Endometrial microvascular endothelial cells (primary cell): Measurements from ENCODE around the gene RDX. TPM values are rescaled to one million over a fixed set of nuclear protein-coding genes. Genes with fewer than 3 reads are reported as not detected.
"Not testable (repeated sequence)": the region's sequence is repeated elsewhere in the genome, so short reads cannot be mapped to it uniquely, and the experiment has no call there.

Experiments
- in situ Hi-C: cut with HindIII; loops from 2 replicates; pipeline ENCODE4 v1.10.0; 2017; ENCODE audit warnings: low sequenced_read_pairs, low pct_unique_long_range_greater_than_20kb; ENCODE audit errors: inconsistent ontology term
- total RNA-seq: library from RNA; depleted of rRNA; stranded (reverse); fragments of >200 nt; gene quantifications from one replicate; pipeline ENCODE4 v1.2.3, GENCODE V29; 2015; ENCODE audit errors: inconsistent ontology term

RDX gene
- total RNA-seq, 1 donor from 2014 or later: 63.9 TPM

DNA sequence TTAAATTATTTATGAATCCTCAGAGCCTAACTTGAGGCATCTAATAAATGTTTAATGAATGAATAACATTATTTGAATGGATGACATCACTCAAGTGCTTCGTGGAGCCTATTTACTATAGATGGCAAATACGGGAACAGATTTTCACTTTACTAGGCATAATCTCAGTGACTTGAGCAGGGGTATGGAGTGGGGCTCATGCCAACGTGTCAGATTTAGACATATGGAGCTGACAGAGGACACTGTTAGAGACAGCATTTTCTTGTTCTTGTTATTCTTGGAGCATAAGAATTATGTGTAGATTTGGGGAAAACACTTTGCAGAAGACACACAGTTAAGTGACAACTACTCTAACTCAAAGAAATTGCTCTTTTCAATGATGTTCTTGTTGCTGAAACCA is 78.5 kb downstream of the RDX start:
- in situ Hi-C loops: no loop called here

DNA sequence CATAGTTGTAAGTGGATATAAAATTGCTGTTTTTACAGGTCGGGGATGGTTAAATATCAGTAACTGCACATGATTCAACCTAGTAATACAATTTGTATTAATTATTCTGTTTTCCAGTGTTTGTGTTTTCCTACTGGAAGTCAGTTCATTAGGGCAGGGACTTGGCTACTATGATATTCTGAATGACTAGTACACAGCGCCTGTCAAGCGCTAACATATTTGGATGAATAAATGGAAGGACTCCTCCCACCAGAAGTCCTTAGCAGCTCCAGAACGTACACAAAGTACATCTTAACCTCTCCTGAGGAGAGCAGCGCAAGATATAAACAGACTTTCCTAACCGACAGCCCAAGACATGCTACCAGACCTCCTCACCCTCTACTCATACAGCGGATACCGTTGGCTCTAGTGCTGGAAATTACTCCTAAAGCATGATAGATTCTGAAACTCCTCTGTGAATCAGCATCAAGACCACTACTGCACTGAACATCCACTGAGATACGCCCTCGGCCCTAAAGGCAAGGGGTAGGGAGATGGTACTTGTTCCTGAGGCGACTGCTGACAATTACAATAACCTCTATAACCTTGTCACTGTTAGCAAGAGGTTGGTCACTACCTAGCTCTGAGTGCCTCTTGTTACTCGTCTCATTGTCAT is 79.1 kb downstream of the RDX start:
- in situ Hi-C loops: no loop called here

DNA sequence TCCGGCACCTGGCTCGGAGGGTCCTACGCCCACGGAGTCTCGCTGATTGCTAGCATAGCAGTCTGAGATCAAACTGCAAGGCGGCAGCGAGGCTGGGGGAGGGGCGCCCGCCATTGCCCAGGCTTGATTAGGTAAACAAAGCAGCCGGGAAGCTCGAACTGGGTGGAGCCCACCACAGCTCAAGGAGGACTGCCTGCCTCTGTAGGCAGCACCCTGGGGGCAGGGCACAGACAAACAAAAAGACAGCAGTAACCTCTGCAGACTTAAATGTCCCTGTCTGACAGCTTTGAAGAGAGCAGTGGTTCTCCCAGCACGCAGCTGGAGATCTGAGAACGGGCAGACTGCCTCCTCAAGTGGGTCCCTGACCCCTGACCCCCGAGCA is 87.1 kb downstream of the RDX start:
- in situ Hi-C loops: not testable (repeated sequence)

DNA sequence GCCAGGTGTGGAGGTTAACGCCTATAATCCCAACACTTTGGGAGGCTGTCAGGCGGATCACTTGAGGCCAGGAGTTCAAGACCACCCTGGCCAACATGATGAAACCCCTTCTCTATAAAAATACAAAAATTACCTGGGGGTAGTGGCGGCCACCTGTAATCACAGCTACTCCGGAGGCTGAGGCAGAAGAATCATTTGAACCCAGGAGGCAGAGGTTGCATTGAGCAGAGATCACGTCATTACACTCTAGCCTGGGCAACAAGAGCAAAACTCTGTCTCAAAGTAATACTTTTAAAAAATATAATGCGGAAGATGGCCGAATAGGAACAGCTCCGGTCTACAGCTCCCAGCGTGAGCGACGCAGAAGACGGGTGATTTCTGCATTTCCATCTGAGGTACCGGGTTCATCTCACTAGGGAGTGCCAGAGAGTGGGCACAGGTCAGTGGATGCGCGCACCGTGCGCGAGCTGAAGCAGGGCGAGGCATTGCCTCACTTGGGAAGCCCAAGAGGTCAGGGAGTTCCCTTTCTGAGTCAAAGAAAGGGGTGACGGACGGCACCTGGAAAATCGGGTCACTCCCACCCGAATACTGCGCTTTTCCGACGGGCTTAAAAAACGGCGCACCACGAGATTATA is 87.6 kb downstream of the RDX start:
- in situ Hi-C loops: not testable (repeated sequence)

DNA sequence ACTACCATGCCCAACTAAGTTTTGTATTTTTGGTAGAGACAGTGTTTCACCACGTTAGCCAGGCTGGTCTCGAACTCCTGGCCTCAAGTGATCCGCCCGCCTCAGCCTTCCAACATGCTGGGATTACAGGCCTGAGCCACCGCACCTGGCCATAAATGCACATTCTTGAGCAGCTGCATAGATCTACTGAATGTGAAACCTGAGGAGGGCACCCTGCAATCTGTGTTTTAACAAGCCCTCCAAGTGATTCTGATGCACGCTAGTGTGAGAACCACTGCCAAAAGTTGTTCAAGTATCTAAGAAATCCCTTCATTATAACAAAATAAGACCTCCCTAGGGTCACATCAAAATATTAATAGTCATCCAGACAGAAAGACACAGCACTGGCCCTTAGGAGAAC is 89.3 kb downstream of the RDX start:
- in situ Hi-C loops: no loop called here

DNA sequence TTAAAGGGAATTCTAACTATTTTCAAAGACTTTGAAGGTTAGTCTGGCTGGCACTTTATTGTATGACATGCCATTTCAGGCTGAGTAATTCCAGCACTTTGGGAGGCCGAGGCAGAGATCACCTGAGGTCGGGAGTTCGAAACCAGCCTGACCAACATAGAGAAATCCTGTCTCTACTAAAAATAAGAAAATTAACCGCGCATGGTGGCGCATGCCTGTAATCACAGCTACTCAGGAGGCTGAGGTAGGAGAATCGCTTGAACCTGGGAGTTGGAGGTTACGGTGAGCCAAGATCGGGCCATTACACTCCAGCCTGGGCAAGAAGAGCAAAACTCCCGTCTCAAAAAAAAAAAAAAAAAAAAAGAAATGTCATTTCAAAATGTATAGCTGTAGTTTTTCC is 95.6 kb downstream of the RDX start:
- in situ Hi-C loops: no loop called here

DNA sequence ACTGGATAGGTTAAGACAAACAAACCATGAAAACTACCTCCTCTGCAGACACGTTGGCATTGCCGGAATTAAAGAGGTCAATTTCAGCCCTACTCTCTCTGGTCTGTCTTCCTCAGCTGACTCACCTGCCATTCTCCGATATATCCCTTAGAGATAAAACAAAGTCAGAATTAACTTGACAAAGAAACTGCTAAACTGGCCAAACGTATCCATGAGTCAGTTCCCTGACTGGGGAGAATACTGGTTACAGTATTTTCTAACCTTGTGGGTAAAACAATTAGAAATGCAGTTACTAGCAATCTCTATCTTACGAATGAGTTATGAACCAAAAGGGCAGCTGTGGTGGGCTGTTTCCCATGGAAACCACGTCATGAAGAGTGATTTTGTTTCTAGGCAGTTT is 96.2 kb downstream of the RDX start:
- in situ Hi-C loops: no loop called here

DNA sequence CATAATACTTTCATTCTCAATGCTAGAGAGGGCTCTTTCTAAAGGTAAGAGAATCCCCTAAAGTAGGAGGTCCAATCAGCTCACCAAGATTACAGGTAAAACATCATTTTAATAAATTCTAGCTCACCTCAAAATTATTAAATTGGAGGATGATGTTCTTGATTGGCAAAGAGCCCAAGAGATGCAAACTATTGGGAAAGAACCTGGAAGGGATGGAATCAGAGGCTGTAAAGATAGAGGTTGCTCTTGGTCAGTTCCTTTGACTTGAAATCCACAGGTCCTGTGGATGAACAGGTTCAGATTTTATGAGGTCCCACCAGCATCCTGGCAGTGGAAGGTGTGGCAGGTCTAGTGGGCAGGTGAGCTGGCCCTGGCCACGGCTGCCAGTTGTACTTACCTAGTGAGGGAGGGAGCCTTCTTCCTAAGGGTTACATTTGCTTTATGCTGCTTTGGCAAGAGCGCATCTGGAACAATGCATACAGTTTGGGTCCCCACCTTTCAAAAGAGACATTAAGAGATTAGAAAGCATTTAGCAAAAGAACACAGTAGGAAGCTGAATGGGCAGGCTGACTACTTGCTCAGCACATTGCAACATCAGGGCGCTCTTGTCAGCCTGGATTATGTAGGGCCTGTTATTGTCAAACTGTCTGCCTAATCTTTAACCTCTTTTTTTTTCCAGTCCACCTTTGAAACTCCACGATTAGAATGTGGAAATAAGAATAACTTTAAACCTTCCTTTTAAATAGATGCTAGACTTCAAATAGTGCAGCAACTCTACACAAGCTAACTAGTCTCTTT is 97.0 kb downstream of the RDX start:
- in situ Hi-C loops: no loop called here

DNA sequence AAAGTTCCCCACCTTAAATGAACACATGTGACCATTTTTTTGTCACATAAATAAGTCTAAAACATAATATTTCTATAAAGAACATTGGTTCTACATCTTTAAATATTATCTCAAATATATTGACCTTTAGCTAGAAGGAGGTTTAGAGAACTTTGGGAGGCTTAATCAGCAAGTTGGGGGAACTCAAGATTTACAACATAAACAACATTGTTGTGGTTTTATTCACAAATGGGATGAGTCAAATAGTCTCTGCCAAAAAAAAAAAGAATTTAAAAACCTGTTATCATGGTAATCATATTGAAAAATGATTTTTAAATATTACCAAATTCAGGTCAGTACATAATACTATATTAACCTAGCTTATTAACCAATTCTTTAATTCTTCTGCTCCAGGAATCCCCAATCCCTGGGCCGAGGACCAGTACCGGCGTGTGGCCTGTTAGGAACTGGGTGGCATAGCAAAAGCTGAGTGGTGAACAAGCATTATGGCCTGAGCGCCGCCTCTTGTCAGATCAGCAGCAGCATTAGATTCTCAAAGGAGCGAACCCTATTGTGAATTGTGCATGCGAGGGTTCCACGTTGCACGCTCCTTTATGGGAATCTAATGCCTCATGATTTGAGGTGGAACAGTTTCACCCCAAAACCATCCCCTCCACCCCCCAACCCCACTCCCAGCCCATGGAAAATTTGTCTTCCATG is 98.2 kb downstream of the RDX start:
- in situ Hi-C loops: no loop called here

DNA sequence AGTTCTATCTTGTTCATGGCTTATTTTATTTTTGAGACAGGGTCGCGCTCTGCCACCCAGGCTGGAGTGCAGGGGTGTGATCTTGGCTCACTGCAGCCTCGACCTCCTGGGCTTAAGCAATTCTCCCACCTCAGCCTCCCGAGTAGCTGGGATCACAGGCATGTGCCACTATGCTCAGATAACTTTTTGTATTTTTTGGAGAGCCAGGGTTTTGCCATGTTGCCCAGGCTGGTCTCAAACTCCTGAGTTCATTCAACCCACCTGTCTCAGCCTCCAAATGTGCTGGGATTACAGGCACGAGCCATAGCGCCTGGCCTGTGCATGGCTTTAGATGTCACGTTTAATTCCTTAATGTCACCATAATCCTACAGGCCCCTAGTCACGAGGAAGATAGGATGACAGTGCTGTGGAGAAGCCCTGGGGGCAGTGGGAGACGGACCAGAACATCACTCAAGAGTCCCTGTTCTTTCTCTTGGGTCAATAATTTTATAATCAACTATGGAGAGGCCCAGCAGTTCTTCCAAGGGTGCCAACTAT is 99.5 kb downstream of the RDX start:
- in situ Hi-C loops: no loop called here

DNA sequence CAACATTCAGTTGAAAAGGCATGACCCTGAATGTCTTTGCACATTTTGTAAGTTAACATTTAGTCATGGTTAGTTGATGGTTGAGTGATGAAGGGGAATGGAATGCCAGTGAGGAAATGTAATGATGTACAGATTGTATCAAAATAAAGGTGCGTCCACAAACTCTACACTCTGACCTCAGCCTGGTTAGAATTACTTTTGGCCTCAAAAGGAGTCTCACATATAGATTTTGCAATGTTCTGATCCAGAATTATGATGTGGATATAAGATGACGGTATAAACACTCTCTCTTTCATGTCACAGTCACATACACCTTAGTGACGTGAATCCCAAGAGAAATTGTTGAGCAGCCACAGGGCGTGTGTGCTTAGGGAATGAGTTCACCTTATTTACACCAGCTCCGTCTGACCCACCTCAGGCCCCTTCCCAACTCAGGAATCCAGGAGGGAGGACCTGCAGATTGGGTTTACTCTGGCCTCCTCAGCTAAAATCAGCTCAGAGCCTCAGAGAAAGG is 100.1 kb downstream of the RDX start:
- in situ Hi-C loops: no loop called here

DNA sequence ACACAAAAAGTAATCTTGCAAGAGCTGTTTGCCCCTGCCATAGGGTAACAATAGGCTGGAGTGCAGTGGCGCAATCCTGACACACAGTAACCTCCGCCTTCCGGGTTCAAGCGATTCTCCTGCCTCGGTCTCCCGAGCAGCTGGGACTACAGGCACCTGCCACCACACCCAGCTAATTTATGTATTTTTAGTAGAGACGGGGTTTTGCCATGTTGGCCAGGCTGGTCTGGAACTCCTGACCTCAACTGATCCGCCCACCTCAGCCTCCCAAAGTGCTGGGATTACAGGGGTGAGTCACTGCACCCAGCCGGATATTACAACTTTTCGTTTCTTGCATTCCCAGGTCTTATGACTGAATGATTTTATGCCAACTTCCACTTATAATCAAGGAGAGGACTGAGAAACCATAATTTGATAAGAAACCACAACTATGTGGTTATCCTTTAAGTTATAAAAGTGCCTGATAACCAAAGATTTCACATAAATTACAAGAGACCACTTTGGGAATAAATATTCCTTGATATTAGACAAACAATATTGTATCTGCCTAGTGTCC is 102.1 kb downstream of the RDX start:
- in situ Hi-C loops: not testable (repeated sequence)

DNA sequence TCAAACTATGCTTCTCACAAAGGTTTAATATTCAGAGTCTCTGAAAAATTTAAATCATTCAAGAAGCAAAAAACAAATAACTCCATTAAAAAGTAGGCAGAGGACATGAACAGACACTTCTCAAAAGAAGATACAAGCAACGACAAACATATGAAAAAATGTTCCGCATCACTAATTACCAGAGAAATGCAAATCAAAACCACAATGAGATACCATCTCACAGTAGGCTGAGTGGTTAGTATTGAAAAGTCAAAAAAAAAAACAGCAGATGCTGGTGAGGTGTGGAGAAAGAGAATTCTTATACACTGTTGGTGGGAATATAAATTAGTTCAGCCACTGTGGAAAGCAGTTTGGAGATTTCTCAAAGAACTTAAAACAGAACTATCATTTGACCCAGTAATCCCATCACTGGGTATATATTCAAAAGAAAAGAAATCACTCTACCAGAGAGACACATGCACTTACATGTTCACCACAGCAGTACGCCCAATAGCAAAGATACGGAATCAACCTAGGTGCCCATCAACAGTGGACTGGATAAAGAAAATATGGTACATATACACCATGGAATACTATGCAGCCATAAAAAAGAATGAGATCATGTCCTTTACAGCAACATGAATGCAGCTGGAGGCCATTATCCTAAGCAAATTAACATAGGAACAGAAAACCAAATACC is 103.7 kb downstream of the RDX start:
- in situ Hi-C loops: not testable (repeated sequence)

DNA sequence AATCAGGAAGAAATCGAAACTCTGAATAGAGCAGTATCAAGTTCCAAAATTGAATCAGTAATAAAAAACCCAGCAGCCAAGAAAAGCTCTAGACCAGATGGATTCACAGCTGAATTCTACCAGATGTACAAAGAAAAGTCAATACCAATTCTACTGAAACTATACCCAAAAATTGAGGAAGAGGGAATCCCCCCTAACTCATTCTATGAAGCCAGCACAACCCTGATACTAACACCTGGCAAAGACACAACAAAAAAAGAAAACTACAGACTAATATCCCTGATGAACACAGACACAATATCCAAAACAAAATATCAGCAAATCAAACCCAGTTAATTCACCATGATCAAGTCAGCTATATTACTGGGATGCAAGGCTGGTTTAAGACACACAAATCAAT is 105.5 kb downstream of the RDX start:
- in situ Hi-C loops: no loop called here

DNA sequence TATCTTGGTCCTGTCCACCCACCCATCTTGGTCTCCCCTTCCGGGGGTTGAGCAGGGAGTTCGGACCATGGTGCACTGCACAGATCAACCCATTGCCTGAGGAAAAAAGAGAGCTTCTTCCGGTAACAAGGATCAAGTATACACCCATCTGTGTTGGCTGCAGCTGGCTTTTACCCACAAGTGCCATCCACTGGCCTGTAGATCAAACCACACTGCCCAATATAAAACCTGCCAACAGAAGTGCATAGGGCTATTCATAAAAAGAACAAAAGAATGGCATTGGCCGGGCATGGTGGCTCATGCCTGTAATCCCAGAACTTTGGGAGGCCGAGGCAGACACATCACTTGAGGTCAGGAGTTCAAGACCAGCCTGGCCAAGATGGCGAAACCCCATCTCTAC is 108.7 kb downstream of the RDX start:
- in situ Hi-C loops: no loop called here

DNA sequence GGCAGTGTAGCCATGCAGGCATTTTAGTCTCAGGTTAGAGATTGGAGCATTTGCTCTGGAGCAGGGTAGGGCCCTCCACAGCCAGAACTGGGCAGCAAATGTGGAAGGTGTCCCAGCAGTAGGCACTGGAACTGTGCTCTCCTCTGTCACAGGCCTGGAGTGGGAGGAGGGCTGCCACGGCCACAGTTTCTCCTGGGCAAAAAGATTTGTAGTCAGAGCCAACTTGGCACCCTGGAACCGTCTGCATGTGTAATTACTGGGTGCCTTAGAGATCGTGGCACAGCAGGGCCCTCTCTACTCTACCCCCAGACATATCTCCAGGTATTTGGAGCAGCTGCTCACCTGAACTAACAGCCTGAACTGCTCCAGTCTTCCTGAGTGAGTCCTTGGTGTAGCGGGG is 109.5 kb downstream of the RDX start:
- in situ Hi-C loops: no loop called here

DNA sequence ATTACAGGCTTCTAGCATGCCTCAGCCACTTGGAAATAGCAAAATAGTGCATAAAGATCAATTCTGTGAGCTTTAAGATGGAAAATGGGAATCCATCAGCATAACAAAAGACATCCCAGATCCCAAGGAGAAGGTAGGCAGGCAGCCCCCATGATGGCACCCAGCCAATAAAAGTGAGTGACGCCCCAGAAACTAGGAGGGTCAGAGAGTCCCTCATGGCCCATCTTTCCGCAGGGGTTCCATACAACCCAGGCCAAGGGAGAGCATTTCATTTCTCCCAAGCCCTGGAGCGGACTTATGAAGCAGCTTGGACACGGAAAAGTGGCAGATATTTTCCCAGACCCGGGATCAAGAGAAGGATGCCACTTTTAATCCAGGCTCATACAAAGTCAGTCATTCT is 110.0 kb downstream of the RDX start:
- in situ Hi-C loops: no loop called here

DNA sequence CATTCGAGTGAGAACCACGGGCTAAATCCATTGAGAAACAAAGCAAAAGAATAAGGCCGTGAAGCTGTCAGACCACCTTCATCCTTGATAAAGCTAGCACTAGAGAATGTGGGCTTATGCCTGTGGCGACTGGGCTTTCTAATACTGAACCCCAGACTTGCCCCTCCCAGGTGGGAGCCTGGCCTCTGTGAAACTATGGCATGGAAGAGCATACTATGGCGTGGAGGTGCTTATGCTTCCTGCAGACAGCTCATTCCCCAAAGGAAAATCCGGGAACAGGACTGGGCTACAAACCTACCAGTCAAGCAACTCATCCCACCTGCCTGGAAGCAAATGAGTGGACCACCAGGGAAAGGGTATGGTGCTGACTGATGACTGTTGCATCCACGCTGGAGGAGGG is 110.8 kb downstream of the RDX start:
- in situ Hi-C loops: no loop called here
